SKM-1 (cell line): Measurements from ENCODE around the gene CYP1A2.
"Not testable (repeated sequence)": the region's sequence is repeated elsewhere in the genome, so short reads cannot be mapped to it uniquely, and the experiment has no call there.

ENCODE experiments used
- DNase-seq: peaks from one replicate; lab custom pipeline; 2025; ENCODE audit not compliant: unreplicated experiment; lab: John Stamatoyannopoulos, UW

CYP1A2 gene, protein sequence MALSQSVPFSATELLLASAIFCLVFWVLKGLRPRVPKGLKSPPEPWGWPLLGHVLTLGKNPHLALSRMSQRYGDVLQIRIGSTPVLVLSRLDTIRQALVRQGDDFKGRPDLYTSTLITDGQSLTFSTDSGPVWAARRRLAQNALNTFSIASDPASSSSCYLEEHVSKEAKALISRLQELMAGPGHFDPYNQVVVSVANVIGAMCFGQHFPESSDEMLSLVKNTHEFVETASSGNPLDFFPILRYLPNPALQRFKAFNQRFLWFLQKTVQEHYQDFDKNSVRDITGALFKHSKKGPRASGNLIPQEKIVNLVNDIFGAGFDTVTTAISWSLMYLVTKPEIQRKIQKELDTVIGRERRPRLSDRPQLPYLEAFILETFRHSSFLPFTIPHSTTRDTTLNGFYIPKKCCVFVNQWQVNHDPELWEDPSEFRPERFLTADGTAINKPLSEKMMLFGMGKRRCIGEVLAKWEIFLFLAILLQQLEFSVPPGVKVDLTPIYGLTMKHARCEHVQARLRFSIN

GRCh38 chr15:74748322-74748946 is at the start of gene CYP1A2:
Gene CYP1A2 (plus strand): TSS chr15:74748845. CDS start chr15:74749739, 894 bp downstream.
- no peak for DNase-seq

- no peak for DNase-seq
Measured at GRCh38 chr15:74709011-74709410, 39.6 kb upstream of the CYP1A2 start.

- DNase-seq: no peak
Measured at GRCh38 chr15:74709892-74710291, 38.8 kb upstream of the CYP1A2 start.

DNA sequence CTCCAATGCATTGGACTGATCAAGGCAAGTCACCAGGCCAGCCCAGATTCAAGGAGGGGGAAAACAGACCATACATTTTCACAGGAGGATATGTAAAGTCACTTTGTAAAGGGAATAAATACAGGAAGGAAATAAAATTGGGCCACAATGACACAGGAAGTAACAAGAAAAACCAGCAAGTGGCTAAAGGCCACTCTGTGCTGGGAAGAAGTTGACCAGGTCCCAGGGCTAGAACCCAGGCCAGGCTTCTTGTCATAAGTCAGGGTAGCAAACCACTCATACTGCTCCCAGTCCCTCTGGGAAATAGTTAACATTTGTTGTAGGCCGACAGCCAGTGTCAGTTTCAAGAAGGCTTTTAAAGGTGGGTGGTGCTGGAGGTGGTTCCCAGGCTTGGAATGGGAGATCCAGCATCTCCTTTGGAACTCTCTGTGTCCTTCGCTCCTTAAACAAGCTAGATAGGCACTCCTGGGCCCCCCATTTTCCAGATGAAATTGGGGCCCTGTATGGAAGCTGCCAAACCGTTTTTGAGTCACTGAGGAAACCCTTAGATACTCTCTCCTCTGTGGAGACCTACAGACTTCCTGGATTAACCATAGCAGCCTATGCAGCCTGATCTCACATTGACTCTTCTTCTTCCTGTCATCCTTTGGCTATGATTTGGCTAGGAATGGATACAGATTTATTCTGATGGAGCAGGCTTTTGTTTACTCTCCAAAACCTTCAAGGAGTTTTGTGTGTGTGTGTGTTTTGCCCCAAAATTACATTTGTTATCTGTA is 38.1 kb upstream of the CYP1A2 start:
- DNase-seq: no peak

- no peak for DNase-seq
Measured at GRCh38 chr15:74712311-74712710, 36.3 kb upstream of the CYP1A2 start.

DNA sequence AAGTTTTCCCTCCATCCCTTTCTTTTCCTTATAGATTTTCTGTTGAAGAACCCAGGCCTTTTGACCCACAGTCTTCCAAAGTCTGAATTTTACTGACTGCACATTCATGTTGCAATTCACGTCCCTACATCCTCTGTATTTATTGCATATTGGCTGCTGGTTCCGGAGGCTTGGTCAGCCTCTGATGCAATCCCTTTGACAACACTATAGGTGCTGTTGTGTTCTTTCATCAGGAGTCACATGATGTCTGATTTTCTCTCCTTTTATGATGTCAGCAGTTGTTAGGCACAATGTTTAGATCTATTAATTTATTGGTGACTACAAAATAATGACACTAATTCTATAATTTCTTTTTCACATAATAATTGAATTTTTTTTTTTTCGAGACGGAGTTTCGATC is 32.0 kb upstream of the CYP1A2 start:
- DNase-seq: peak; percentile 75

DNA sequence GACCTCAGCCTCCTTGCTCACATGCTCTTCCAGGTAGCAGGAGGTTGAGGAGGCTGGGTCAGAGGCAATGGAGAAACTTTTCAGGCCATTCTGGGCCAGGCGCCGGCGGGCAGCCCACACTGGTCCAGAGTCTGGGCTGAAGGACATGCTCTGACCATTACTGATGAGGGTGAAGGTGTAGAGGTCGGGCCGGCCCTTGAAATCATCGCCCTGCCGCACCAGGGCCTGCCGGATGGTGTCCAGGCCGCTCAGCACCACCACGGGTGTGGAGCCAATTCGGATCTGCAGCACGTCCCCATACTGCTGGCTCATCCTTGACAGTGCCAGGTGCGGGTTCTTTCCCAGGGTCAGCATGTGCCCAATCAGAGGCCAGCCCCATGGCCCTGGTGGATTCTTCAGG is 26.1 kb upstream of the CYP1A2 start:
- DNase-seq: no peak

- no peak for DNase-seq
Measured at GRCh38 chr15:74723187-74723586, 25.5 kb upstream of the CYP1A2 start.

GRCh38 chr15:74723754-74724334 is 24.8 kb upstream of the CYP1A2 start:
- DNase-seq: peak; percentile 65

GRCh38 chr15:74724570-74725224 is 23.9 kb upstream of the CYP1A2 start:
- no peak for DNase-seq

- no peak for DNase-seq
Measured at GRCh38 chr15:74725225-74725774, 23.3 kb upstream of the CYP1A2 start, which contains the start of gene CYP1A1. Gene CYP1A1 (minus strand): TSS chr15:74725528. CDS start chr15:74723097, 2,431 bp downstream.

GRCh38 chr15:74725845-74726773 is 22.5 kb upstream of the CYP1A2 start:
- no peak for DNase-seq

GRCh38 chr15:74726774-74727164 is 21.9 kb upstream of the CYP1A2 start:
- DNase-seq: no peak

DNA sequence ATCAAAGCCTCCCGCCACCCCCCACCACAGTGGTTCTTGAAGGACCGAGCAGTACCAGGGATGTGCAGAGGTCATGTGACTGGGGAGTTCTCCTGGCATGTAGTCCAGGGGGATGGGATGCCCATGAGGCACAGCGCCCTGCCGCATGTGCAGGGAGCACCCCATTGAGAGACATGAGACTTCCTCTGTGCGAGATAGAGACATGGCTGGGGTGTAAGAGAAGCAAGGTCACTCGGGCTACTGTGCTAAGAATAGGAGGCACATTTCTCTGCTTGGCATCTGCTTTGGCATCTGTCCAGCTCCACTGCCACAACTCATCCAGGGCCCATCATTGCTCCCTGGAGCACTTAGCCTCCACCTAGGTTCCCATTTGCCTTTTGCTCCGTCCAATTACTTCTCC is 20.9 kb upstream of the CYP1A2 start:
- DNase-seq: no peak

GRCh38 chr15:74728699-74729098 is 19.9 kb upstream of the CYP1A2 start:
- DNase-seq: not testable (repeated sequence)

- not testable (repeated sequence) for DNase-seq
Measured at GRCh38 chr15:74729372-74729771, 19.3 kb upstream of the CYP1A2 start.

DNA sequence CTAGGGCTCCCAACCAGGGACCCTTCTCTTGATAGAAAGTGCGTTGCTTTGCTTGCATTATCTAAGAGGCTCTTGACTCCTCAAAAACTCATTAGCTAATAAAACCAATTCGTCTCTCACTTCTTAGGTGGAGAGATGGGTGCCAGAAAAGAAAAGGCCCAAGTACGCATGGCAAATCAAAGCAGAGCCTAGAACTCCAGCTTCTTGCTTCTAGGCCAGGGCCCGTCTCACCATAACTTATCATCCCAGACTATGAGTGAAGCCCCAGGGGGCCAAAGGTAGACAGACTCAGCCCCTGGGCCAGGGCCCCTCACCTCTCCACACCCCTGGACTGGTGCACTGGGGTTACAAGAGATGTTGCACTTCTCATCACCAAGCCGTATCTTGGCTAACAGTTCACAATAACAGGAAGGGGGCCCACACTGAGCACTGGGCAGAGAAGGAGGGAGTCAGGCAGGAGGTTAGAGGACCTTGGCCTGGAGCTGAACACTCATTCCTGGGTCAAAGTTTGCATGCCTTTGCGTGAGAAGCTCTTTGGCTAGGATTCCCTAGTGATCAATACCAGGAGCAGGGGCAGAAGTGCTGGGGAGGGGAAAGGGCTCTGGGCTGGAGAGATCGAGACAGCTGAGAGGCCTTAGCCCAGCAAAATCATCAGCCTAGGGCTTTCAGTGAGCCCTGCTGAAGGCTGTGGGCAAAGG is 17.9 kb upstream of the CYP1A2 start:
- no peak for DNase-seq

- no peak for DNase-seq
Measured at GRCh38 chr15:74732846-74733245, 15.8 kb upstream of the CYP1A2 start.

DNA sequence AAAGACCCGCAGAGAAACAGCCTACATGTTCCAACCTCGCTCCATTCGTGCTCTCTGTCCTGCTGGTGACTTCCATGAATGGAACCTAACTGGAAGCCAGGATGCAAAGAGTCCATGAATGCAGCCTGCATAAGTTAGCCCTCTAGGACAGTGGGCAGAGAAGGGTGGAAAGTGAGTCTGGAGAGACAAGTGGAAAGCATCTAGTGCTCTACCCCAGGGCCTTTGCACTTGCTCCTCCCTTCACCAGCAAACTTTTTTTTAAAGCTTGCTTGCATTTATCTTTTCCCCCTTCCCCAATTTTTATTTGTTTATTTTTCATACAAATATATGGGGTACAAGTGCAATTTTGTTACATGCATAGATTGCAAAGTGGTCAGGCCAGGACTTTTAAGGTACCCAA is 15.4 kb upstream of the CYP1A2 start:
- DNase-seq: no peak
